ENCODE measurements around the gene MFAP4.

DNA sequence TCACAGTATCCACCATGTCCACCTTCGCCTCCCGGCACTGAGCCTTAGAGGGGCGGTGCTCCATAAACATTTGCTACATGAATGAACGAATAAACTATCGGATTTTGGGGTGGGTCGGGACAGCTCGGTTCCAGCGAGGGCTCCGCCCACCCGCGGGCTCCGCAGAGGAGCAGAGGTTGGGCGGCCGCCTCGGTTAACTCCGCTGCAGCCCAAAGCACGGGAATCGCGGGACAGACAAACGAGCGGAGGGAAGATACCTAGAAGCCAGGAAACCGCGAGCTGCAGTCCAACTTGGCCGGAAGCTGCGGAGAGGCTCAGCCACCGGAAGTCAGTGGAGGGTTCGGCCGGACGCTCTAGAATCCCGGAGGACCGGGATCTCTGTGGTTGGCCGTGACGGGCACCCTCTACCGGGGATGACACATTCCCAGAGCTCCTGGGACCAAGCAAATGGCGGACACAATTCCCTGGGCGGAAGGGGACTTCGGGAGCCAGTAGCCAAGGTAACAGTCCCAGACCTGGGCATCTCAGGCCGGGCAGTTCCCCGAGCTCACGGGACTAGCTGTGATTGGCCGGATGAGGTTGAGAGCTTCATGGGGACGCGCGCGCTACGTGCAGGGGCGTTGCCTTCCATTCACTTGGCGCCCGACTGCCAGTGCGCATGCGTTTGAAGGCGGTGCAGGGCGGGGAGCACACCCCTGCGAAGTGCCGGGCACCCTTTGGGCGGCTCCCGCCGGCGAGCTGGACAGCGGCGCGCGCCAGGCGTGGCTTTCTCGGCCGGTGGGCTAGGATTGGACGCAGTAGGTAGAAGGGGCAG lies 9.2 kb downstream of the MFAP4 start:
- TF ChIP-seq CTCF (IDR thresholded peaks at IDR 0.05), result no peak
- TF ChIP-seq, protein P1, sequence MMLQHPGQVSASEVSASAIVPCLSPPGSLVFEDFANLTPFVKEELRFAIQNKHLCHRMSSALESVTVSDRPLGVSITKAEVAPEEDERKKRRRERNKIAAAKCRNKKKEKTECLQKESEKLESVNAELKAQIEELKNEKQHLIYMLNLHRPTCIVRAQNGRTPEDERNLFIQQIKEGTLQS (CRISPR knock-in tag; conservative IDR thresholded peaks at IDR 0.05), result no peak
- peak; percentile 48 for TF ChIP-seq FOXK1 (CRISPR knock-in tag; IDR thresholded peaks at IDR 0.05)
- TF ChIP-seq, protein P2, sequence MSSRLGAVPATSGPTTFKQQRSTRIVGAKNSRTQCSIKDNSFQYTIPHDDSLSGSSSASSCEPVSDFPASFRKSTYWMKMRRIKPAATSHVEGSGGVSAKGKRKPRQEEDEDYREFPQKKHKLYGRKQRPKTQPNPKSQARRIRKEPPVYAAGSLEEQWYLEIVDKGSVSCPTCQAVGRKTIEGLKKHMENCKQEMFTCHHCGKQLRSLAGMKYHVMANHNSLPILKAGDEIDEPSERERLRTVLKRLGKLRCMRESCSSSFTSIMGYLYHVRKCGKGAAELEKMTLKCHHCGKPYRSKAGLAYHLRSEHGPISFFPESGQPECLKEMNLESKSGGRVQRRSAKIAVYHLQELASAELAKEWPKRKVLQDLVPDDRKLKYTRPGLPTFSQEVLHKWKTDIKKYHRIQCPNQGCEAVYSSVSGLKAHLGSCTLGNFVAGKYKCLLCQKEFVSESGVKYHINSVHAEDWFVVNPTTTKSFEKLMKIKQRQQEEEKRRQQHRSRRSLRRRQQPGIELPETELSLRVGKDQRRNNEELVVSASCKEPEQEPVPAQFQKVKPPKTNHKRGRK (CRISPR knock-in tag; IDR thresholded peaks at IDR 0.05; ENCODE audit: borderline replicate concordance), result no peak
